T-helper 2 cell treated with Interferon-gamma antibody and Interleukin-4, amounts not matched to agents 100 ng/mL and 5 ng/mL, for 36 hours (primary cell): Measurements from ENCODE around the gene HPCA. TPM values are rescaled to one million over a fixed set of nuclear protein-coding genes. Genes with fewer than 3 reads are reported as not detected.

Experiments
- intact Hi-C: fragments of 100-400 bp; cut with micrococcal nuclease; formaldehyde crosslinking; loops from one replicate; pipeline ENCODE4 v1.15.1; 2023
- total RNA-seq: library from RNA; stranded (reverse); gene quantifications from 2 replicates; pipeline ENCODE4 v1.2.3, GENCODE V29; 2022

Gene HPCA
- total RNA-seq, 1 donor from 2014 or later, result 0.18 TPM

DNA sequence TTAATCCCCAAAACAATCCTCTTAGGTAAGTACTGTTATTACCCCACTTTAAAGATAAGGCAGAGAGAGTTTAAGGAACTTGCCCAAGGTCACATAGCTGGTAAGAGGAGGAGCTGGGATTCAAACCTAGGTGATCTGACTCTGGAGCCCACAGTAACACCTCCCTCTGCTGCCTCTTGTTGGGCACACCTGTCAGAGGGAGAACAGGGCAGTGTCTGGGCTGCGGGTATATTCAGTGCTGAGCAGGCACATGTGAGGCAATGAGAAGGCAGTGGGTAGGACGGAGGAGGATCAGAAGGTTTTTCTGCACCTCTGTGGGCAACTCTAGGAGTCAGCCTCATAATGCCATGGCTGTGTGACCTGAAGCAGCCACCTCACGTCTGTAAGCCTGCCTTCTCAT, 1.8 kb downstream of the HPCA start:
- intact Hi-C loops, result no loop called here

DNA sequence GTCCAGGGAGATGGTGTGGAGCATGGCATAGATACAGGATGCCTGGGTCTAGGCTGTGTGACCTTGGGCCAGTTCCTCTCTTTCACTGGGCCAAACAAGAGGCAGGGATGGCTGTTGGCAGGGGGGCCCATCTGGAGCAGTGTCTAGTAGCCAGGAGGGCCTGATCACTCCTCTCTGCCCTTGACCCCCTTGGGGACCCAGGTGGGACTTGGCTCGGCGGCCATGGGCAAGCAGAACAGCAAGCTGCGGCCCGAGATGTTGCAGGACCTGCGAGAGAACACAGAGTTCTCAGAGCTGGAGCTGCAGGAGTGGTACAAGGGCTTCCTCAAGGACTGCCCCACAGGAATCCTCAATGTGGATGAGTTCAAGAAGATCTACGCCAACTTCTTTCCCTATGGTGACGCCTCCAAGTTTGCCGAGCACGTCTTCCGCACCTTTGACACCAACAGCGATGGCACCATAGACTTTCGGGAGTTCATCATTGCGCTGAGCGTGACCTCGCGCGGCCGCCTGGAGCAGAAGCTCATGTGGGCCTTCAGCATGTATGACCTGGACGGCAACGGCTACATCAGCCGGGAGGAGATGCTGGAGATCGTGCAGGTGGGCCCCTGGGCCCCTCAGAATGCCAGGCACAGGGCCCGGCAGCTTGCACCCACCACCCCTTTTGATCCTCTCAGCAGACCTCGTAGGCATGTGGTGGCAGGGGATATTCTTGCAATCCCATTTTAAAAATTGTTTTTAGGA, 2.6 kb downstream of the HPCA start:
- intact Hi-C loops, result no loop called here

DNA sequence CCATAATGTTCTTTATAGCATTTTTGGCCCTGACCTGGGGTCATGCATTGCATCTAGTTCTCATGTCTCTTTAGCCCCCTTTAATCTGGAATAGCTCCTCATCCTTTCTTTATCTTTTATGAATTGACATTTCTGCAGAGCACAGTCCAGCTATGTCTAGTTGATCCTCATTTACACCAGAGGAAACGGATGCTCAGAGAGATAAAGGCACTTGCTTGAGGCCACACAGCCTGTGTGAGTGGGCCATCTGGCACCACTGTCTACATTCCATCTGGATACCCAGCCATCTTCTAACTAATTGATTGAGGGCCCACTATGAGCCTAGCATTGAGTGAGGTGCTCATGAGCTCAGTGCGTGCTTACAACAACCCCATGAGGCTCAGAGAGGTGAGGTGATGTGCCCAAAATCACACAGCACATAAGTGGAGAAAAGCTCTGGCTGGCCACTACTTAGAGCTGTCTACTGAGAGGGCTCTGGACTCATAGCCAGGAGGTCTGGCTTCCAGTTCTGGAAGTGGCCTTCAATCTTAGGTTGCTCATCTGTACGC, 3.5 kb downstream of the HPCA start:
- intact Hi-C loops, result no loop called here

DNA sequence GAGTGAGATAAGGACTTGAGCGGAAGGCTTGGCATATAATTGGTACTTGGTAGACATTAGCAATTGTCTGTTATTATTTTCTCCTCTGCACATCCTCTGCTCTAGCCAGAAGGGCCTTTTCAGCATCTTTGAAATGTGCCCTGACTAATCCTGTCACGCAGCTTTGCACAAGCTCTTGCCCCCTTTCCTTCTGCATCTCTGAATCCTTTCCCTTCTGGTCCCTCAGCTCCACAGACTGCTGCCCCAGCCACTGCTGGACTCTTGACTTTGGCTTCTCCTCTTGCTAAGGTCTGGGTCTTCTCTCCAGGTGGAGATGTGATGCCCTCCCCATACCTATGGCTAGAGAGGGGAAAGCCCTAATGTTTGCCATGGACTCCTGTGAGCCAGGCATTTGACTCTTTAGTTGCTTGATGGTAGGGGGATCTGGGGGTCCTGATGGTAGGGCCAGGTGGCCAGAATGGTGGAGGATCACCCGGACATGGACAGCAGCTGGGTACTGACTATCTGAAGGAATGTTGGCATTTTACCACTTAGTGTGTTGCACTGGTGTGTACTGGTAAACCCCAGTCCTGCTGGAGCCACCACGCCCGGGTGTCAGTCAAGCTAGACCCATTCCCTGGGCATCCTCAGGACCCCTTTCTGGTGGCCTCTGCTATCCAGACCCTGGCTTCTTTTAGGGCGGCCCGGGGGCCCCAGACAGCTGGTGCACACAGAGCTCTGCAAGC, 4.4 kb downstream of the HPCA start:
- intact Hi-C loops, result no loop called here

DNA sequence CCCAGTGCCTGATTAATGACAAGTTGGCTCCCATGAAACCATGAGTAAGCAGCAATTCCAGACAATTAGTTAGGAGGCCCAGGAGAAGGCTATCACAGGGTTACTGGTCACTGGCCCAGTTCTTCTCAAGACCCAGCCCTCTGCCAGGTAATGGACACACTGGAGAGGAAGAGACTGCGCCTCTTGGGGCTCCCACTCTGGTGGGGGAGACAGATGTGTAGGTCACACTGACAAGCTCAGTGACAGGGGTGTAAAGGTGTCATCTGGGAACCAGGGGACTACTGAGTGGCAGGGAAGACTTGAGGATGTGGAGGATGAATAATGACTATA, 4.9 kb downstream of the HPCA start:
- intact Hi-C loops, result no loop called here

DNA sequence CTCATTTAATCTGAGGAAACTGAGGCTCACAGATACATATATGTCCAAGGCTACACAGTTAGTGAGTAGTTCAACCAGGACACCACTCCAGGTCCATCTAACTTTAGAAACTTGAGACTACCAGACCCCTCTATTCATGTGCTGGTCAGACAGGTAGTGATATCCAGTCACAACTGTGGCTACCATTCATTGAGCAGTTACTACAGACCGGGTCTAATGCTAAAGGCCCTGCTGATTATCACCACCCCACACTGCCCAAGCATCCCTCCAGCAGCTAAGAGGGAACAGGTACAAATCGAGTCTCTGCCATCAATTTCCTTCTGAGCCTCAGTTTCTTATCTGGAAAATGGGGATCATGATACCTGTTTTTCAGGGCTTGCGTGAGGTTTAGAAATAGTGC, 5.3 kb downstream of the HPCA start:
- intact Hi-C loops, result no loop called here

DNA sequence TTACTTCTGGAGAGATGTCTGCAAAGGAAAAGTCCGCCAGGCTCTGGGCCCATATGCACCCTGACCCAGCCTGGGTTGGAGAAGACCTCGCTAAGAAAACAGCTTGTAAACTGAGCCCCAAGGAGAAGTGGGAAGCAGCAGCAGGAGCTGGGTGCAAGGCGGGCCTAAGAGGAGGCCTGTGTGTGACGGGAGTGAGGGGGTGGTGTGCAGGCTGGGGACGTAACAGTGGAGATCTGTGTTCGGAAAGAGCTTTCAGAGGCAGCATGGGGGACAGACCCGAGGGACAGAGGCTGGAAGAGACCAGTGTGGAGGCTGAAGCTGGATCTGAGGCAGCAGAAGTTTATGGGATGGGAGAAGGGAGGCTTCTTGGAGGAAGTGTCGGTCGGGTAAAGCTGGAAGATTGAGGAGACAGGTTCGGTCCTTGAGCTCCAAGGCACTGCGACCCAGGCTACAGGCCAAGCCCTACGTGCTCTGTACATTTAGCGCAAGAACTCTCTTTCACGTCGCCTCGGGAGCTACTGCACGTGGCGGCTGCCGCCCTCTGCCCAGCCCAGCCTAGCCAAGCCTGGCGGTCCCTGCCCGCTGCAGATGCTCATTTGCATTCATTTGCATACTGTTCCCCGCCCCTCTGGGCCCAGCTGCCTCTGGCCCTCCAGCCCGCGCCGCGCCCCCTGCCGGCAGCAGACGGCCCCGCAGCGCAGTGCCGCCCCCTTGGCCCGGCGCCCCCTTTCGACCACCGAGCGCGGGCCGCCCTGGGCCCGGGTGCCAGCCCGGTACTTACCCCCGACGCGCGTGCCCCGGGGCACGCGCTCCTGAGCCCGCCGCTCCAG, 6.3 kb downstream of the HPCA start:
- intact Hi-C loops, result no loop called here

DNA sequence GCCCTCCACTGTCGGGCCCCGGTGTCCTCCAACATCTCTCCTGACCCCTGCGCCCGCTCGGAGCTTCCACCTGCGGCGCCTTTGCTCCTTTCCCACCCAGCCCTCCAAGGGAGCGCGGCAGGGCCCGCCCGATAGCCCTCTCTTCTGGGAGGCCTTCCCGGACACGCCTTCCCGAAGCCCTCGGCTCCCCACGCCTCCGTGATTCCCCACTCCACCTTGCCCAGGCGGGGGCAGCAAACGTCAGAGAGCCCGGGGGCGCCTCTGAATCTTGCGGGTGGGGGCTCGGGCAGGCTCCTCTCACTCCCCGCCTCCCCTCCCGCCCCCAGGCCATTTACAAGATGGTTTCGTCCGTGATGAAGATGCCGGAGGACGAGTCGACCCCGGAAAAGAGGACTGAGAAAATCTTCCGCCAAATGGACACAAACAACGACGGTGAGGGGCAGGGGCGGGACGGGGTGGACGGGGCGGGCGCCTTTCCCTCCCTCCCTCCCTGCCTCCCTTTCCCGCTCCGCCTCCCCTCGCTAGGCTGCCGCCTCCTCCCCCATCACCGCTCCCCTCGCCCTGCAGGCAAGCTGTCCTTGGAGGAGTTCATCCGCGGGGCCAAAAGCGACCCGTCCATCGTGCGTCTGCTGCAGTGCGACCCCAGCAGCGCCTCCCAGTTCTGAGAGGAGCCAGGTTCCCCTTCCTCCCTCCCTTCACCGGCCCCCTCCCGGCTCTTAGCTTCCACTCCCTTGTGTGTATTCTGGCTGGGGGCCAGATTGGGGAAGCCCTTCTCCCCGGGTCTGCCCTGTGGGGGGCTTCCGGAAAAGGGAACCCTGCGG, 7.1 kb downstream of the HPCA start:
- intact Hi-C loops, result no loop called here

DNA sequence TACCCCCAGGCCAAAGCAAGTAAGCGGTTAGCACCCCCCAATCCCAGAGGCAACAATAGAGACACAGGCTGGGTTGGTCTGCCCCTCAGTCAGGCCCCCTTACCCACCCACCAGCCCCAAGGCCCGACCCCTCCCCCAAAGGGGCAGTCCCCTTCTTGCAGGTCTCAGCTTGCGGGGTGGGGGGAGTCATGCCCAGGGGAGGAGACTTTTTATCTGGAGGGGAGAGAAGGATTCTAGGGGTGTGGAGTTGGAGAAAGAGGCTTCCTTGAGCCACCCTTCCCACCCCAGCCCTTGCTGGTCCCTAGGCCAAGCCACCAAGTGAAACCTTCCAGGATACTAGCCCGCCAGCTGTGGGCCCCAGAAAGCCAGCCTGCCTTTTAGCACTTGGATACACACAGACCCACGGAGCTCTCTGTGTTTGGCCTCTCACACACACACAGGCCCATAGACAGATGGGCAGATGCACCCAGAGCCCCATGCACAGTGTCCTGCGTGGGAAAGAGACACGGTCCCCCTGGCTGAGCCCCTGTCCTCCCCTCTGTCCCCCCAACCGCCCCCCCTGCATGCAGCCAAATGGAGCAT, 7.8 kb downstream of the HPCA start:
- intact Hi-C loops, result no loop called here

DNA sequence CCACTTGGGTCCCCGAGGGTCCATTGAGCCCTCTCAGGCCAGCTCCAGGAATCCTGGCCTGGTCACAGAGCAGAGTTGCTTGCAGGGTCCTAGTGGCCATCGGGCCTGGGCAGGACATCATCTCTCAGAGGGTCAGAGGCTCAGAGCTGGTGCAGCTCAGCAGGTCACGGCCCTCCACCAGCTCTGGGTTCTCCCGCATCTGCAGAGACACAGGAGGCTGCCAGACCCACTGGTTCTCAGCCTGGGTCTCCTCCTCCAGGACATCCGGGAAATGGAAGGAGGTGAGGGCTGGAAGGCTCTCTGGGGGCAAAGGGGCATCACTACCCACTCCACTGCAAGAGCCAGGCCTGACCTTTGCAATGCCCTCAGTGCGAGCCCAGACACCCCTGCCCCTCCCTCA, 8.4 kb downstream of the HPCA start:
- intact Hi-C loops, result no loop called here

DNA sequence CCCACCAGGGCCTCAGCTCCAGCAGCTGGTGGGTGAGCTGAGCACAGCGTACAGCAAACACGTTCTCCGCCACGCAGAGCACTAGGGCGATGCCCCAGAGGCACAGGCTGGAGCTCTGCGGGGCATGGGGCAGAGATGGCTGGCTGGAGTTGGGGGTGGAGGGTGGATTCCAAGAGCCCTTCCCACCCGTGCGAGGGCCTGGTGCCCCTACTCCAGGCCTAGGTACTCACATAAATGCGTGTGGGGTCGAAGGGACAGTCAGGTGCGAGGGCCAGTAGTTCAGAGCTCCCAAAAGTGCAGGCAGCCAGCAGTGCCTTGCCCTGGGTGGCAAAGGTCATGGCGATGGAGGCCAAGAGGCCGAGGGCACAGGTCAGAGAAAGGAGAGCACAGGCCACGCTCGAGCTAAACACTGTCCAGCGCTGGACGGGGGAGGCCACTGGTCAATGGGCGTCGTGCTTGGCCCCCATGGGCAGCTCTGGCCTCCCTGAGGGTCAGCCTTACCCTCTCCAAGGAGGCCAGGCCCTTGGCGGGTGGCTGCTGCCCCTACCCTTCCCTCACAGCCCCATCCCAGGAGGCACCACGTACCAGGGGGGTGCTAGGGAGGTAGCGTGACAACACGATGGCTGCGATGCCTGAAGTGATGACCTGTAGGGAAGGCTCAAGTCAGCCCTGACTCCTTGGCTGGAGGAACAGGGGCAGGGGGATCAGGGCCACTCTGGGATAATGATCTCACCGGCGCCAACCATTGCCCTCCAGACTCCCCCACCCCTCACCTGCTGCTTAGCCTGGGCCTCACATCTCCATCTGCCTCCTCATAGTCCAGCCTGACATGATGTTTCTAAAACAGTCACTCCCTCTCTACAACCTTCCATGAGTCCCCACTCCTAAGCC, 9.3 kb downstream of the HPCA start:
- intact Hi-C loops, result no loop called here

DNA sequence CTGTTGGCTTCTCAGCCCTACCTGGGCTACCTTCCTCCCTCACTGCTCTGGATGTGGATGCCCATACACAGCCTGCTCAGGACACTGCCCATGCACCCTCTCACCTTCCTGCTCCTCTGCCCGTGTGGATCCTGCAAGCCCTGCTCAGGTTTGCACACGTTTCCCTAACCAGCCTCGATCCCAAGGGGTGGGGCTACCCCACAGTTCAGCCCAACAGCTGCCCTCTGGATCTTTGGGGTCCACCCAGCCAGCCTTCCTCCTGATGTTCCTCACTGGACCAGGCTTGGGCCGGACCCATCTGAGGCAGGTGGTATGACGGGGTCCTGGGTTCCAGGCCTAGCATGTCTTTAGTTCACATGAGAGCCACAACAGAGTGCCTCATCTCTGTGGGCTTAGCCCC, 10.2 kb downstream of the HPCA start:
- intact Hi-C loops, result no loop called here

DNA sequence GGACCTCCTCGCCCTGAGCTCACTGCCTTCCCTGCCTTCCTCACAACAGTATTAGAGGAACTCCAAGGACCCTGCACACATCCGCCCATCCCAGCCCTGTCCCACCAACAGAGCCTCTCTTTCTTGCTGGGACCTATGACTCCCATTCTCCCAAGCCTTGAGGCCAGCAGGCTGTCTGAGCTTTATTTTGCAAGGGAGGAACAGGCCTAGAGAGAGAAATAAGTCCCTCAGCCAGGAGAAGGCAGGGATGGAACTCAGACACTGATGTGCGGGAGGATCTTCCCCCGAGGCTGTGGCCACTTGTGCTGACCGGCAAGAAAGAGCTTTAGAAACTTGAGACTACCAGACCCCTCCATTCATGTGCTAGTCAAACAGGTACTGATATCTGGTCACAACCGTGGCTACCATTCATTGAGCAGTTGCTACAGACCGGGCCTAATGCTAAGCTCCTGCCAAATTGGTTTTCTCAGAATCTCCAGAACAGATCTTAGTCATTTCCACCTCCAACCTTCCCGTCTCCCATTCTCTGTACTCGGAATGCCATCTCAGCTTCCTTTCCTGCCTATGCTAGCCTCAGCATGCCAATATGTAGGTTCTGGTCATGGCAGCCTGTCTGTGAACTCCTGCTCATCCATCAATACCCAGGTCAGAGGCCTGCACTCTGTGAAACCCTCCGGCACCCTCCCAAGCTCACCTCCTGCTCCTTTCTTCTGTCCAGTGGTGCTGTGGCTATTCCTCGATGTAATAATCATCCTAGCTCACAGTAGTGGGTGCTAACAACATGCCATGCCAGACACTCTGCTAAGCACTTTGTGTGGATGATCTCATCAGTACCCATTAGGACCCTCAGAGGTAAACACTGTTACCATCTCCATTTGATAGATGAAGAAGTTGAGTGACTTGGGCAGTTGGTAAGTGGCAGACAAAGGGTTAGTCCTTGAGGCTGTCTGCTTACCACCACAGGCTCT, 11.1 kb downstream of the HPCA start:
- intact Hi-C loops, result no loop called here

DNA sequence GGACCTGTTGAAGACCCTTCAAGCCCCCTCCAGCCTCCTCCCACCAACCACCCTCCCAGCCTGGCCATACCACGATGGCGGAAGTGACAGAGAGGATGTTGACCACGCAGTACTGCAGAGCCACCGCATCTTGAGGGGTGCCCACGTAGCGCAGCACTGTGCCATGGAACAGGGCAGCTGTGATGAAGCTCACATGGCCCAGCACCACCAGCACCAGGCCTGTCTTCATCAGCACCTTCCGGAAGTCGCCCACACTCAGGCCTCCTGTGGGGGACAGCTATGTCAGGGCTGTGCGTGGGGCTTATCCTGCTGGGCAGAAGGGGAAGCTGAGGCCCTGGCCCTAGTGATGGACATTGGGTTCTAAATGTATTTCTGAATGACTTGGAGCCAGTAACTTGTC, 11.8 kb downstream of the HPCA start:
- intact Hi-C loops, result no loop called here

DNA sequence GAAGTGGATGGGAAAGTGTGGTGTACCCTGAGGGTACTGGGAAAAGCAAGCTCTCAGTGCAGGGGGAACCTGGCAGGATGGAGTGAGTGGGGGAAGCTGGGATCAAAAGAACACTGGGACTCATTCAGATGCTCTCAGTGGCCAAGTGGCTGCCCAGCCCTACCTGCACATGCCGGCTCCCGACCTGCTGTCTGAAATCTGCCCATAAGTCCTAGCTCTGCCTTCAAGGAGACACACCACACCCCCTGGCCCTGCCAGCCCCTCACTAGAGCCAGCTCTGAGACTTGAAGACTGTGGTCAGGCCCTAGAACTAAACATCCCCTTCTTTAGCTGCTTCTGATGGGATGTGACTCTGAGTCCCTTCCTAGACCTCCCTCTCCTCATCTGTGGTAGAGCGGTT, 12.7 kb downstream of the HPCA start:
- intact Hi-C loops, result no loop called here

DNA sequence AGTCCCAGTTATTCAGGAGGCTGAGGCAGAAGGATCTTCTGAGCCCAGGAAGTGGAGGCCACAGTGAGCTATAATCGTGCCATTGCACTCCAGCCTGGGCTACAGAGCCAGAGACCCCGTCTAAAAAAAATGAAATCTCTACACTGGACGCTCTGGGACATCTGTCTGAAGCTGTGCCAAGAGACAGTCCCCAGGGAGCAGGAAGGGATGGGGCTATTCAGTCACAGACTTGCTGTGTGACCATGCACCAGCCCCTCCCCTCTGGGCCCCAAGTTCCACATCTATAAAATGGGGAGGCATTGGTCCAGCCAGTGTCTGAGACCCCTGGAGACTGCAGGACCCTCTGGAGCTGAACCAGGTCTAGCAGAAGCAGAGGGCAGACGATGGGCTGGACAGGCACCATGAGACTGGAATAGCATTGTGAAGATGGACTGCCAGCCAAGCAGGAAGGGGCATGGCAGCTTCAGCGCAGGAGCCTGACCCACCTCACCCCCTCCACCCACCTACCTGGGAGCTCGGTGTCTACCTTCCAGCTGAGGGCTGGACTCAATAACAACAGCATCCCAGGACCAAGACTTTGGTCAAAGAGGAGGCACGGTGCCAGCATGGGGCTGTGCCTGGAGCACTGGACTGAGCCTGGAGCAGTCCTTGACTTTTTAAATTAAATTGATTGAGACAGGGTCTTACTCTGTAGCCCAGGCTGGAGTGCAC, 13.4 kb downstream of the HPCA start:
- intact Hi-C loops, result no loop called here

DNA sequence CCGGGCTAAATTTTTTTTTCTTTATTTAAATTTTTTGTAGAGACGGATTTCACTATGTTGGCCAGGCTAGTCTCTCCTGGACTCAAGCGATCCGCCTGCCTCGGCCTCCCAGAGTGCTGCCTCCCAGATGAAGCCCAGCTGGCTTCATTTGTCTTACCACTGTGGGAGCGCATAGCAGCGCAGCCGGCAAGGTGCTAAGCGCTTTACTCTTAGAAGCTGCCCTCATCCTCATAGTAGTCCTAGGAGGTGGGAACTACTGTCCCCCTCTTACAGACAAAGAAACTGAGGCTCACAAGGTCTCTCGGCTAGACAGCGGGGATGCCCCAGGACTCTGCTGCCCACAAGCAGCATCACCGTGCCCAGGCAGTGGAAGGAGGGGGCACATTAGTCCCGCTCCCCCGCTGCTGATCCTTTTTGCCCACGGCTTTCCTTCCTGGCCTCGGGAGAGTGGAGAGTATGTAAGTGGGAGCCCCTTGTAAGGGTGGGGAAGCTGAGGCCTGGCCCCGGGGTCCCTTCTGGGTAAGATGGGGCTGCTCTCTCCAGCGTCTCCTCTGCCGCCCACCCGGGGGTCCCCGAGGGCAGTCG, 14.2 kb downstream of the HPCA start:
- intact Hi-C loops, result no loop called here
